Lower leg skin (tissue), 4 donors: Measurements from ENCODE around the gene HADHA. TPM values are rescaled to one million over a fixed set of nuclear protein-coding genes. Genes with fewer than 3 reads are reported as not detected.

ENCODE experiments used
- DNase-seq, 2 donors: peaks; one replicate each; pipeline ENCODE4 v3.0.0-alpha.2; 2019; ENCODE audit warnings: low spot score in 2 of 2
- H3K4me3 ChIP-seq: fragments of 200-600 bp; sonication (generic); 2 replicates; pipeline ENCODE4 v1.5.1; 2017; ENCODE audit warnings: mild to moderate bottlenecking, low read depth; ENCODE audit not compliant: poor library complexity, severe bottlenecking
- POLR2A ChIP-seq, 2 donors: fragments of 450-650 bp; IDR thresholded peaks; one replicate each; pipeline ENCODE4 v1.6.1; 2016 to 2017; ENCODE audit warnings: antibody characterized with exemption in 2 of 2, mild to moderate bottlenecking in 1 of 2, moderate library complexity in 1 of 2
- WGBS, 2 donors: methylation state at CpG; one replicate each; pipeline ENCODE4 v1.1.5; 2018; 5-methylcytosine and 5-hydroxymethylcytosine counted together
- intact Hi-C: fragments of 100-400 bp; cut with DNase I; formaldehyde crosslinking; loops from one replicate; pipeline ENCODE4 v1.15.0; 2023; ENCODE audit warnings: low total_unique reads
- total RNA-seq, 4 donors: library from RNA; depleted of rRNA; stranded (reverse); fragments of >200 nt; gene quantifications; one replicate each; pipeline ENCODE4 v1.1.0, GENCODE V29; 2016
- TF ChIP-seq, protein P1 (sequence below), 3 donors: fragments of 450-650 bp; IDR thresholded peaks; one replicate each; pipeline ENCODE4 v1.5.1; 2016; ENCODE audit warnings: antibody characterized with exemption in 3 of 3, mild to moderate bottlenecking in 3 of 3, moderate library complexity in 2 of 3

HADHA gene
- total RNA-seq, 4 donors from 2014 or later: 125 to 170 (median 131) TPM

DNA sequence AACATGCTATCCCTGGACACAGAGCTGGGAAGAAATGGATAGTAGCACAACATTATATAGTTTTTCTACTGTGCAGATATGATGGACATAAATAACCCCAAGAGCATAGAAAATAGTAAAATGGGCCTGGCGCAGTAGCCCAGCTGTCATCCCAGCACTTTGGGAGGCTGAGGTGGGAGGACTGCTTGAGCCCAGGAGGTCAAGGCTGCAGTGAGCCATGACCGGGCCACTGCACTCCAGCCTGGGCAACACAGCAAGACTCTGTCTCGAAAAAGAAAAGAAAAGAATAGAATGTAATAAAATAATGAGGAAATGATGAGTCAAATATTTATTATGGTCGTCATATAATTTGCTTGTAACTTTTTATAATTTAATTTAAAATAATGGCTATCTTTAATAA lies 79.0 kb downstream of the HADHA start:
- intact Hi-C loops: no loop called here
- DNase-seq: peak in 1 of 2 donors; percentile 9
- 87 to 94% methylated on average over 4 of the region's 4 CpGs for whole genome bisulfite sequencing, 2 donors
- TF ChIP-seq, protein P1, sequence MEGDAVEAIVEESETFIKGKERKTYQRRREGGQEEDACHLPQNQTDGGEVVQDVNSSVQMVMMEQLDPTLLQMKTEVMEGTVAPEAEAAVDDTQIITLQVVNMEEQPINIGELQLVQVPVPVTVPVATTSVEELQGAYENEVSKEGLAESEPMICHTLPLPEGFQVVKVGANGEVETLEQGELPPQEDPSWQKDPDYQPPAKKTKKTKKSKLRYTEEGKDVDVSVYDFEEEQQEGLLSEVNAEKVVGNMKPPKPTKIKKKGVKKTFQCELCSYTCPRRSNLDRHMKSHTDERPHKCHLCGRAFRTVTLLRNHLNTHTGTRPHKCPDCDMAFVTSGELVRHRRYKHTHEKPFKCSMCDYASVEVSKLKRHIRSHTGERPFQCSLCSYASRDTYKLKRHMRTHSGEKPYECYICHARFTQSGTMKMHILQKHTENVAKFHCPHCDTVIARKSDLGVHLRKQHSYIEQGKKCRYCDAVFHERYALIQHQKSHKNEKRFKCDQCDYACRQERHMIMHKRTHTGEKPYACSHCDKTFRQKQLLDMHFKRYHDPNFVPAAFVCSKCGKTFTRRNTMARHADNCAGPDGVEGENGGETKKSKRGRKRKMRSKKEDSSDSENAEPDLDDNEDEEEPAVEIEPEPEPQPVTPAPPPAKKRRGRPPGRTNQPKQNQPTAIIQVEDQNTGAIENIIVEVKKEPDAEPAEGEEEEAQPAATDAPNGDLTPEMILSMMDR (IDR thresholded peaks at IDR 0.05): no peak
- no peak for TF ChIP-seq POLR2A (IDR thresholded peaks at IDR 0.05)
- no peak overlapping the region for H3K4me3 ChIP-seq

DNA sequence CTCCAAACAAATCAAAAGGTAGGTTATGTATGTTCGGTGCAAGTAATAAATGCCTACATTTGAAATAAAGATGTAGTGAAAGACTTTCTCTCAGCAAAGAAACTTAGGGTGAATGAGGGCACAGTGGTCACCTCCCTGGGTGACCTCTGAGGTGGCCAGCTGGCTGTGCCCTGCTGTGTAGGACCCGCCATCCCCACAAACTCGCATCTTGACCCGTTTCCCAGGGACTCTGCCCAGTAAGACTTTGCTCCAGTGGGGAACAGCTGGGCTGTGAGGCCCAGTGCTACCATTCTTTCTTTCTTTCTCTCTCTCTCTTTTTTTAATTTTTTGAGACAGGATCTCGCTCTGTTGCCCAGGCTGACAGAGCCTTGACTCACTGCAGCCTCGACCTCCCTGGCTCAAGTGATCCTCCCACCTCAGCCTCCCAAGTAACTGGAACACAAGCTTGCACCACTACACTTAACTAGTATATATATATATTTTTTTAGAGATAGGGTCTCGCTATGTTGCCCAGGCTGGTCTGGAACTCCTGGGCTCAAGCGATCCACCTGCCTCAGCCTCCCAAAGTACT lies 79.7 kb downstream of the HADHA start:
- intact Hi-C loops: no loop called here
- no peak for TF ChIP-seq POLR2A (IDR thresholded peaks at IDR 0.05)
- TF ChIP-seq, protein P1 (IDR thresholded peaks at IDR 0.05): no peak
- peak in 1 of 2 donors; percentile 28 for DNase-seq
- H3K4me3 ChIP-seq: no peak overlapping the region
- WGBS, 2 donors: 89 to 91% methylated on average over 8 of the region's 8 CpGs

DNA sequence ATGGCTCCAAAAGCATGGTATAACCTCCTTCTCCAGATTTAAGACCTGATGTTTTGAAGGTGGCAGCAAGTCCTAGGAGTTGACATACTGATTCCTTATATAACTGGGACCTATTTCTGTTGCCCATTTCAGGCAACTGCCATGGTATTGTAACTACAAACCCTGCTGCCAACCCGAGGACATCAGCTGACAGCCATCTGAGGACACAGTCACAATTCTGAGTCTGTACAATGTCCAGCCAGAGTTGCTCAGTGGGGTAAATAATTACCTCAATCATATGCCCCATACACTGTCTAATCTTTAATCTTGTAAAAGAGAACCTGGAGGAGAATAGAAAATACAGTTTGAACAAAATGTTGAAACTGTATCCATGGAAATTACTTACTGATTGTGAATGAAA lies 80.2 kb downstream of the HADHA start:
- no peak for TF ChIP-seq POLR2A (IDR thresholded peaks at IDR 0.05)
- TF ChIP-seq, protein P1 (IDR thresholded peaks at IDR 0.05): no peak
- no peak overlapping the region for H3K4me3 ChIP-seq
- peak in 1 of 2 donors; percentile 18 for DNase-seq
- intact Hi-C loops: no loop called here
- 58 to 72% methylated on average over 1 of the region's 1 CpG for WGBS, 2 donors

DNA sequence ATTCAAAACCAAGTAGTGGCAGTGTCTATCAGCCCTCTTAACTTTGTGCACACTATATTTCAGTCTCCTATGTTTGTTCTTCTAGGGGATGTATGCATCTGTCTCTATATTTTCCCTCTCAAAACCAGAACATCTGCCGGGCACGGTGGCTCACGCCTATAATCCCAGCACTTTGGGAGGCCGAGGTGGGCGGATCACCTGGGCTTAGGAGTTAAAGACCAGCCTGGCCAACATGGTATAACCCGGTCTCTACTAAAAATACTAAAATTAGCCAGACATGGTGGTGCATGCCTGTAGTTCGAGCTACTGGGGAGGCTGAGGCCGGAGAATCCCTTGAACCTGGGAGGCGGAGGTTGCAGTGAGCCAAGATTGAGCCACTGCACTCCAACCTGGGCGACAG lies 81.5 kb downstream of the HADHA start:
- TF ChIP-seq, protein P1 (IDR thresholded peaks at IDR 0.05): no peak
- no peak for TF ChIP-seq POLR2A (IDR thresholded peaks at IDR 0.05)
- DNase-seq: peak in 1 of 2 donors; percentile 53
- WGBS, 2 donors: 91 to 93% methylated on average over 10 of the region's 10 CpGs
- H3K4me3 ChIP-seq: no peak overlapping the region
- intact Hi-C loops: no loop called here

DNA sequence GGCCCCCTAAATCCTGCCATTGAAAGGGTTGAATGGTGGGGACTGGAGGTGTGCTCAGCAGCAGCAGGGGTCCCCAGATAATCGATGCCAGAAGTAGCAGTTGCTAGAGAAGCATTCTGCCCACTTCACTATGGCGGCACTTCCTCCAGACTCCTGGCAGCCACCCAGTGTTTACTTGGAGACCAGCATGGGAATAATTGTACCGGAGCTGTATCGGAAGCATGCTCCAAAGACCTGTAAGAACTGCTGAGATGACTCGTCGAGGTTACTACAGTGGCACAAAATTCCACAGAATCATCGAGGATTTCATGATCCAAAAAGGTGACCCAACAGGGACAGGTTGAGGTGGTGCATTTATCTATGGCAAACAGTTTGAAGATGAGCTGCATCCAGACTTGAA lies 82.5 kb downstream of the HADHA start:
- no peak for TF ChIP-seq POLR2A (IDR thresholded peaks at IDR 0.05)
- TF ChIP-seq, protein P1 (IDR thresholded peaks at IDR 0.05): no peak
- DNase-seq: peak; percentile 7 to 46
- H3K4me3 ChIP-seq: no peak overlapping the region
- intact Hi-C loops: no loop called here
- 87 to 95% methylated on average over 7 of the region's 7 CpGs for WGBS, 2 donors

DNA sequence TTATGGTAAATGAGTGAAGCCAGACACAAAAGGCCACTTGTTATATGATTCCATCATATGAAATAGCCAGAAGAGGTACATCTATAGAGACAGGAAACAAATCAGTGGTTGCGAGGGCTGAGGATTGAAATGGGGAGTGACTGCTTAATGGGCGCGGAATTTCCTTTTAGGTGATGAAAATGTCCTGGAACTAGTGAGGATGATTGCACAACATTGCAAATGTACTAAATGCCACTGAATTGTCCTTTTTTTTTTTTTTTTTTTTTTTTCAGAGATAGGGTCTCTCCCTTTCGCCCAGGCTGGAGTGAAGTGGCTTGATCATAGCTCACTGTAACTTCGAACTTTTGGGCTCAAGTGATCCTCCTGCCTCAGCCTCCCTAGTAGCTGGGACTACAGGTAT lies 86.9 kb downstream of the HADHA start:
- WGBS, 2 donors: 94 to 97% methylated on average over 5 of the region's 5 CpGs
- intact Hi-C loops: no loop called here
- no peak overlapping the region for H3K4me3 ChIP-seq
- peak in 1 of 2 donors; percentile 1 for DNase-seq
- TF ChIP-seq POLR2A (IDR thresholded peaks at IDR 0.05): no peak
- TF ChIP-seq, protein P1 (IDR thresholded peaks at IDR 0.05): no peak
